T-cell (primary cell): ENCODE measurements around the gene MRE11. TPM values are rescaled to one million over a fixed set of nuclear protein-coding genes. Genes with fewer than 3 reads are reported as not detected.
A peak's percentile ranks its signal among the peaks of the same experiment; 100 is the strongest.

Source experiments
- ATAC-seq, 4 experiments: fragments of 200-7000 bp in 3 of 4; fragments of 150-1000 bp in 1 of 4; cut with Tn5 transposase; replicated peaks in 1 of 4; 1 replicate in 3 of 4; 2 replicates in 1 of 4; pipeline ENCODE4 v1.10.0; 2021; ENCODE audit warnings: moderate library complexity in 3 of 4, mild to moderate bottlenecking in 2 of 4, moderate number of reproducible peaks in 1 of 4
- CTCF ChIA-PET, 2 donors: fragments of 300-600 bp; sonication (Branson Sonifier 250); formaldehyde crosslinking; loops; one replicate each; lab custom pipeline; 2022; ENCODE audit warnings: antibody characterized with exemption in 2 of 2; lab: Charles Lee
- POLR2A ChIA-PET, 2 donors: fragments of 300-600 bp; sonication (Branson Sonifier 250); formaldehyde crosslinking; loops; one replicate each; lab custom pipeline; 2022; ENCODE audit warnings: antibody characterized with exemption in 2 of 2; lab: Charles Lee
- DNase-seq, 35 experiments: peaks; one replicate each; pipeline versions ENCODE4 v3.0.0 to v3.0.0-alpha.2; 2013 to 2023
- H3K27ac ChIP-seq: one replicate; pipeline ENCODE4 v1.5.1; 2013; ENCODE audit warnings: low read length
- H3K27me3 ChIP-seq, 2 experiments: replicated peaks in 1 of 2; 1 replicate in 1 of 2; 2 replicates in 1 of 2; pipeline versions ENCODE4 v1.6.1 to v1.7.0; 2013; ENCODE audit warnings: low read length in 1 of 2, mixed read lengths in 1 of 2; ENCODE audit not compliant: control insufficient read depth in 2 of 2, insufficient read depth in 2 of 2; ENCODE audit errors: extremely low read depth in 1 of 2
- H3K36me3 ChIP-seq, 2 donors: 1 replicate in 1 of 2; 2 replicates in 1 of 2; pipeline versions ENCODE4 v1.6.1 to v1.7.0; 2013; ENCODE audit warnings: low read length in 1 of 2; ENCODE audit not compliant: control insufficient read depth in 2 of 2, insufficient read depth in 1 of 2; ENCODE audit errors: extremely low read depth in 1 of 2
- H3K4me1 ChIP-seq, 2 experiments: 1 replicate in 1 of 2; 2 replicates in 1 of 2; pipeline versions ENCODE4 v1.6.1 to v1.7.0; 2013; ENCODE audit warnings: low read length in 2 of 2, mixed read lengths in 1 of 2; ENCODE audit not compliant: insufficient read depth in 2 of 2, control insufficient read depth in 1 of 2; ENCODE audit errors: extremely low read depth in 1 of 2
- H3K4me3 ChIP-seq, 2 donors: 1 replicate in 1 of 2; 2 replicates in 1 of 2; pipeline versions ENCODE4 v1.5.1 to v1.7.0; 2013; ENCODE audit warnings: mild to moderate bottlenecking in 2 of 2, low read length in 1 of 2, moderate library complexity in 1 of 2; ENCODE audit not compliant: control insufficient read depth in 1 of 2; ENCODE audit errors: extremely low read depth in 1 of 2
- H3K9me3 ChIP-seq: 2 replicates; pipeline ENCODE4 v1.7.0; 2013
- H3K27ac Mint-ChIP-seq, 2 donors: one replicate each; pipeline ENCODE4 v1.8.0; 2020 to 2021; ENCODE audit warnings: mild to moderate bottlenecking in 2 of 2, mixed read lengths in 2 of 2
- H3K27me3 Mint-ChIP-seq, 2 donors: one replicate each; pipeline ENCODE4 v1.8.0; 2021 to 2022; ENCODE audit warnings: mixed read lengths in 2 of 2
- H3K36me3 Mint-ChIP-seq: one replicate; pipeline ENCODE4 v1.8.0; 2021; ENCODE audit warnings: mixed read lengths
- H3K4me1 Mint-ChIP-seq, 3 donors: one replicate each; pipeline ENCODE4 v1.8.0; 2020 to 2022; ENCODE audit warnings: mixed read lengths in 3 of 3, mild to moderate bottlenecking in 1 of 3
- H3K4me3 Mint-ChIP-seq, 3 donors: one replicate each; pipeline ENCODE4 v1.8.0; 2020 to 2022; ENCODE audit warnings: mild to moderate bottlenecking in 3 of 3, mixed read lengths in 3 of 3, moderate library complexity in 3 of 3
- H3K9me3 Mint-ChIP-seq, 3 donors: one replicate each; pipeline ENCODE4 v1.8.0; 2020 to 2022; ENCODE audit warnings: mixed read lengths in 3 of 3
- WGBS: methylation state at CpG from one replicate; pipeline ENCODE4 v1.1.5; 2013; ENCODE audit warnings: missing lambda C conversion rate; ENCODE audit not compliant: insufficient coverage; 5-methylcytosine and 5-hydroxymethylcytosine counted together
- total RNA-seq, 35 experiments: library from RNA in 6 of 35; stranded (reverse) in 6 of 35; fragments of 120-200 nt in 1 of 35; gene quantifications; one replicate each; pipeline versions ENCODE4 v1.2.1 to v1.2.4 and lab custom pipeline; 2013 to 2026

MRE11 gene
- total RNA-seq, 5 donors from 2014 or later (not counting 1 experiment from before 2014, with no cell fraction given): 22.1 to 34.0 (median 27.4) TPM

DNA sequence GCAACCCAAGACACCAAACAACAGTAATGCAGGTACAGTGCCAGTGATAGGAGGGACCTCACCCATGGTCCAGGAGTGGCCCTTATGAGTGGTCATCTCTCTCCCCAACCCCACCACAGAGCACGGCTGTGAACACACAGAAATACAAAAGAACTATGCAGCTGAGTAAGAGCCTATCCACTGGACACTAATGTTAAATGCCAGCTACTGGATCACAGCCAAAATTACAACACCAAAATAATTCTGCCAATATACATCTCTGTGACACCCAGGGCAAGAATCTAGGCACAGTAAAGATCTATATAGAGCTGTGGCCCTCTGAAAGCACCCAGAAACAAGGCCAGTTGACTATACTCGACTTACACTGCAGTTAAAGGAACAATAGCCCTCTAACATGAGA is 69.6 kb downstream of the MRE11 start:
- H3K4me3 ChIP-seq: no peak overlapping the region
- H3K27me3 Mint-ChIP-seq: no peaks in the 10 kb centered on the region
- WGBS: 93% methylated on average over 2 of the region's 2 CpGs
- H3K4me3 Mint-ChIP-seq: no peak overlapping the region
- ChIA-PET POLR2A (no interaction called here), CTCF (no interaction called here)
- H3K36me3 ChIP-seq: peaks cover 9 to 53% of the 10 kb centered on the region in 2 donors
- H3K9me3 ChIP-seq: no peaks in the 10 kb centered on the region
- no peaks in the 10 kb centered on the region for H3K4me1 ChIP-seq
- DNase-seq (no peak), ATAC-seq (no peak)
- H3K27ac ChIP-seq: no peak overlapping the region
- H3K4me1 Mint-ChIP-seq: peaks cover 6 to 8% (median 7%) of the 10 kb centered on the region in 3 donors
- no peak overlapping the region for H3K27ac Mint-ChIP-seq
- H3K27me3 ChIP-seq: no peaks in the 10 kb centered on the region
- H3K36me3 Mint-ChIP-seq: peaks cover 75% of the 10 kb centered on the region
- H3K9me3 Mint-ChIP-seq: peaks cover 0 to 4% (median 0%) of the 10 kb centered on the region in 3 donors

DNA sequence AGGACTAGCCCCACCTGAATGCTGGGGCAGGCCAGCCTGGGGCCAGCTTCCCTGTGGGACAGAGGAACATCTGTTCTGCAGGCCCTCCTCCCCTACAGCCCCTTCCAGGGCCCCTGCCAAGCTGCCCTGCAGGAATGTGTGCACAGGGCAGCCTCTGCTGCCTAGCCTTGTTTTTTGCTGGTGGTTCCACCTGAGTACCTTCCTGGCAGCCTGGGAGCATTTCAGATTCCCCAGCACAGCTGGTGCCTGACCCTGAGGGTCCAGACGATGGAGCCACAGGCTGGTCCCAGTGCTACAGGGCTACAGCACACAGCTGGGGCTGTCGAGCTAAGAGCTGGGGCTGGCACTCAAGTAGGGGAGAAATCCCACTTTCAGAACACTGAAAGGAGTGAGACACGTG is 70.1 kb downstream of the MRE11 start:
- H3K36me3 Mint-ChIP-seq: peaks cover 74% of the 10 kb centered on the region
- CTCF ChIA-PET: no interaction called here
- peaks cover 7 to 49% of the 10 kb centered on the region in 2 donors for H3K36me3 ChIP-seq

DNA sequence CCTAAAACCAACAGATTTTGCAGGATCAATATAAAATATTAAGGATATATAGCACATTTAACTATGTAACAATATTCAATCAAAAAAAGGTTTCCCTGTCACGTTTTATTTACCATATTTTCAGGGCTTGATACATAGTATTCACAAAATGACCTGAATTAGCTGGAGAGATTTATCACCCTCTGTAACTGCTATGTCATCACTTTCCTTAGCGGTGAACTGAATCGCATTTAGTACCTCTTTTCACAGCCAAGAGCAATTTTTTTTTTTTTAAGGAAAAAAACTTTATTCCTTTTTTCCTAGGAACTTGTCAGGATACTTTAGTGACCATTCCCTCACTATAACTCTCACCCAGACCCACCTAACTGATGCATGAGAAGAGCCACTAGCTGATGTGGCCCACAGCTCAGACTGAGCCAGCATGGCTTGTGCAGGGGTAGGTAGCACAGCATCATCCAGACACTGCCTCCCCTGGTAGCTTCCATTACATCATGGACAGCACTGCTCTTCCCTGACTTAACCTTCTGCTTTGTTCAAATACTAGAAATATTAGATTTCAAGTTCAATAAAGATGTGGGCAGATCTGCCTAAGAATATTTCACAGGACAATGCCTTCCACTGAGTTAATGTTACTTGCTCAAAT is 75.4 kb downstream of the MRE11 start:
- Mint-ChIP-seq H3K36me3 (peaks cover 49% of the 10 kb centered on the region), H3K27ac (no peak overlapping the region), H3K4me3 (no peak overlapping the region), H3K27me3 (no peaks in the 10 kb centered on the region), H3K9me3 (no peaks in the 10 kb centered on the region), H3K4me1 (no peaks in the 10 kb centered on the region)
- CTCF ChIA-PET: interaction anchor here in 1 of 2 donors (2.9 kb wide), 1 partner anchor 523 kb away, joined by 11 read pairs; no protein-coding TSS in a partner anchor
- Histone ChIP-seq H3K4me3 (no peak overlapping the region), H3K36me3 (peaks cover 0 to 18% of the 10 kb centered on the region in 2 donors), H3K27me3 (no peaks in the 10 kb centered on the region), H3K9me3 (no peaks in the 10 kb centered on the region), H3K27ac (no peak overlapping the region), H3K4me1 (no peaks in the 10 kb centered on the region)
- ATAC-seq (no peak), DNase-seq (no peak)
- no CpG with 5 or more reads among the region's 3 CpGs for WGBS
- POLR2A ChIA-PET: no interaction called here

More for the DNA sequence above, 70.1 kb downstream of the MRE11 start:
- H3K4me1 ChIP-seq: no peaks in the 10 kb centered on the region
- peaks cover 0 to 4% (median 0%) of the 10 kb centered on the region in 3 donors for H3K9me3 Mint-ChIP-seq
- ATAC-seq: no peak
- no peak overlapping the region for H3K4me3 ChIP-seq
- 100% methylated on average over 1 of the region's 3 CpGs for WGBS
- H3K4me1 Mint-ChIP-seq: peaks cover 6 to 8% (median 7%) of the 10 kb centered on the region in 3 donors
- POLR2A ChIA-PET: no interaction called here
- no peaks in the 10 kb centered on the region for H3K27me3 Mint-ChIP-seq
- no peaks in the 10 kb centered on the region for H3K27me3 ChIP-seq
- H3K27ac Mint-ChIP-seq: no peak overlapping the region
- H3K9me3 ChIP-seq: no peaks in the 10 kb centered on the region
- no peak overlapping the region for H3K27ac ChIP-seq
- H3K4me3 Mint-ChIP-seq: no peak overlapping the region
- DNase-seq: no peak

GRCh38 chr11:94417386-94417987 is 76.2 kb downstream of the MRE11 start:
- CTCF ChIA-PET: interaction anchor here in 1 of 2 donors (2.9 kb wide), 1 partner anchor 522 kb away, joined by 11 read pairs; no protein-coding TSS in a partner anchor
- Histone ChIP-seq H3K27me3 (no peaks in the 10 kb centered on the region), H3K4me1 (no peaks in the 10 kb centered on the region), H3K9me3 (no peaks in the 10 kb centered on the region), H3K4me3 (no peak overlapping the region), H3K27ac (no peak overlapping the region), H3K36me3 (peaks cover 0 to 14% of the 10 kb centered on the region in 2 donors)
- Mint-ChIP-seq H3K4me3 (no peak overlapping the region), H3K36me3 (peaks cover 47% of the 10 kb centered on the region), H3K4me1 (no peaks in the 10 kb centered on the region), H3K27ac (no peak overlapping the region), H3K27me3 (no peaks in the 10 kb centered on the region), H3K9me3 (no peaks in the 10 kb centered on the region)
- peak in 1 of 35 experiments; percentile 3 for DNase-seq
- POLR2A ChIA-PET: no interaction called here
- no peak for ATAC-seq
- no CpG with 5 or more reads among the region's 4 CpGs for whole genome bisulfite sequencing

GRCh38 chr11:94405062-94405833 is 88.4 kb downstream of the MRE11 start:
- no peak for DNase-seq
- no peak overlapping the region for H3K4me3 ChIP-seq
- H3K27me3 Mint-ChIP-seq: peaks cover 15 to 18% of the 10 kb centered on the region in 2 donors
- ChIA-PET CTCF (no interaction called here), POLR2A (no interaction called here)
- no peak overlapping the region for H3K4me3 Mint-ChIP-seq
- 60% methylated on average over 1 of the region's 4 CpGs for WGBS
- no peak overlapping the region for H3K27ac ChIP-seq
- peaks cover 25% of the 10 kb centered on the region for H3K36me3 Mint-ChIP-seq
- ATAC-seq: no peak
- peaks cover 33 to 53% (median 45%) of the 10 kb centered on the region in 3 donors for H3K9me3 Mint-ChIP-seq
- H3K4me1 Mint-ChIP-seq: peaks cover 5 to 8% (median 8%) of the 10 kb centered on the region in 3 donors
- H3K36me3 ChIP-seq: no peaks in the 10 kb centered on the region
- no peak overlapping the region for H3K27ac Mint-ChIP-seq
- H3K4me1 ChIP-seq: peaks cover 0 to 4% of the 10 kb centered on the region in 2 experiments
- peaks cover 8 to 12% of the 10 kb centered on the region in 2 experiments for H3K27me3 ChIP-seq
- H3K9me3 ChIP-seq: no peaks in the 10 kb centered on the region

- CTCF ChIA-PET: no interaction called here
Measured at GRCh38 chr11:94402355-94402754, 91.3 kb downstream of the MRE11 start.

More at GRCh38 chr11:94402355-94402754, 91.3 kb downstream of the MRE11 start:
- H3K27ac Mint-ChIP-seq: no peak overlapping the region
- POLR2A ChIA-PET: no interaction called here
- ATAC-seq (no peak), DNase-seq (no peak)
- peaks cover 5 to 10% (median 9%) of the 10 kb centered on the region in 3 donors for H3K4me1 Mint-ChIP-seq
- Histone ChIP-seq H3K9me3 (no peaks in the 10 kb centered on the region), H3K4me1 (peaks cover 0 to 4% of the 10 kb centered on the region in 2 experiments), H3K27me3 (peaks cover 8 to 32% of the 10 kb centered on the region in 2 experiments), H3K36me3 (no peaks in the 10 kb centered on the region), H3K27ac (no peak overlapping the region), H3K4me3 (no peak overlapping the region)
- WGBS: no CpG with 5 or more reads among the region's 1 CpG
- peaks cover 16 to 27% (median 26%) of the 10 kb centered on the region in 3 donors for H3K9me3 Mint-ChIP-seq
- H3K27me3 Mint-ChIP-seq: peaks cover 43 to 45% of the 10 kb centered on the region in 2 donors
- H3K36me3 Mint-ChIP-seq: peaks cover 2% of the 10 kb centered on the region
- H3K4me3 Mint-ChIP-seq: no peak overlapping the region
